HEK293T (cell line): Measurements from ENCODE around the gene FGF14.

Experiments used
- CTCF ChIA-PET: fragments of 350-600 bp; formaldehyde crosslinking; extraction: SDS; loops from one replicate; lab custom pipeline; 2021; ENCODE audit warnings: antibody characterized with exemption, inconsistent platforms; lab: Yijun Ruan, JAX
- POLR2A ChIA-PET: fragments of 350-600 bp; formaldehyde crosslinking; extraction: SDS; loops from one replicate; lab custom pipeline; 2020; ENCODE audit warnings: antibody characterized with exemption, inconsistent platforms; lab: Yijun Ruan, JAX
- DNase-seq: peaks from one replicate; pipeline ENCODE4 v3.0.0; 2012; ENCODE audit warnings: mixed read lengths; ENCODE audit errors: extremely low spot score
- ARNT ChIP-seq: fragments of 450-650 bp; IDR thresholded peaks from 2 replicates; pipeline ENCODE4 v1.6.1; 2017; ENCODE audit warnings: mild to moderate bottlenecking
- BHLHE40 ChIP-seq: fragments of 450-650 bp; IDR thresholded peaks from 2 replicates; pipeline ENCODE4 v1.6.1; 2016; ENCODE audit warnings: mild to moderate bottlenecking, moderate library complexity, borderline replicate concordance
- CTBP1 ChIP-seq: fragments of 450-650 bp; IDR thresholded peaks from 2 replicates; pipeline ENCODE4 v1.6.1; 2016; ENCODE audit warnings: borderline replicate concordance
- ELF4 ChIP-seq: fragments of 450-650 bp; IDR thresholded peaks from 2 replicates; pipeline ENCODE4 v1.6.1; 2017; ENCODE audit warnings: antibody characterized with exemption
- FOXA1 ChIP-seq: fragments of 450-650 bp; IDR thresholded peaks from 2 replicates; pipeline ENCODE4 v1.6.1; 2016; ENCODE audit warnings: mild to moderate bottlenecking
- FOXK2 ChIP-seq: fragments of 450-650 bp; IDR thresholded peaks from 2 replicates; pipeline ENCODE4 v1.6.1; 2016; ENCODE audit warnings: mild to moderate bottlenecking
- FOXM1 ChIP-seq: fragments of 450-650 bp; IDR thresholded peaks from 2 replicates; pipeline ENCODE4 v1.6.1; 2017; ENCODE audit warnings: mild to moderate bottlenecking, borderline replicate concordance
- HDGF ChIP-seq: fragments of 450-650 bp; IDR thresholded peaks from 2 replicates; pipeline ENCODE4 v1.6.1; 2017; ENCODE audit warnings: antibody characterized with exemption, borderline replicate concordance
- L3MBTL2 ChIP-seq: fragments of 450-650 bp; conservative IDR thresholded peaks from 2 replicates; pipeline ENCODE4 v1.6.1; 2016; ENCODE audit warnings: mild to moderate bottlenecking
- LEF1 ChIP-seq: fragments of 450-650 bp; IDR thresholded peaks from 2 replicates; pipeline ENCODE4 v1.6.1; 2017; ENCODE audit warnings: mild to moderate bottlenecking, borderline replicate concordance
- NFRKB ChIP-seq: fragments of 450-650 bp; IDR thresholded peaks from 2 replicates; pipeline ENCODE4 v1.6.1; 2016; ENCODE audit warnings: mild to moderate bottlenecking, moderate library complexity
- PKNOX1 ChIP-seq: fragments of 450-650 bp; IDR thresholded peaks from 2 replicates; pipeline ENCODE4 v1.6.1; 2016
- SP1 ChIP-seq: fragments of 450-650 bp; IDR thresholded peaks from 2 replicates; pipeline ENCODE4 v1.6.1; 2017
- SUZ12 ChIP-seq: fragments of 450-650 bp; IDR thresholded peaks from 2 replicates; pipeline ENCODE4 v1.6.1; 2016; ENCODE audit warnings: mild to moderate bottlenecking
- TARDBP ChIP-seq: fragments of 450-650 bp; IDR thresholded peaks from 2 replicates; pipeline ENCODE4 v1.6.1; 2016
- ZNF384 ChIP-seq: fragments of 450-650 bp; IDR thresholded peaks from 2 replicates; pipeline ENCODE4 v1.6.1; 2016

Gene FGF14

GRCh38 chr13:101730420-101731000 is 671.3 kb downstream of the FGF14 start:
- TF ChIP-seq TARDBP, result no peak
- TF ChIP-seq ZNF384, result no peak
- TF ChIP-seq SUZ12, result no peak
- TF ChIP-seq CTBP1, result no peak
- TF ChIP-seq L3MBTL2, result no peak
- no peak for TF ChIP-seq BHLHE40
- TF ChIP-seq NFRKB, result no peak
- TF ChIP-seq FOXK2, result no peak
- TF ChIP-seq LEF1, result no peak
- no peak for TF ChIP-seq ELF4
- no peak for TF ChIP-seq PKNOX1
- no peak for TF ChIP-seq SP1
- TF ChIP-seq FOXM1, result no peak
- no peak for TF ChIP-seq ARNT
- no peak for TF ChIP-seq HDGF
- no peak for TF ChIP-seq FOXA1
- ChIA-PET POLR2A (no interaction called here), CTCF (no interaction called here)
- DNase-seq, result no peak

GRCh38 chr13:101728615-101729014 is 673.2 kb downstream of the FGF14 start:
- TF ChIP-seq BHLHE40 (no peak), FOXK2 (no peak), LEF1 (no peak), HDGF (no peak), ELF4 (no peak), SP1 (no peak), ZNF384 (no peak), SUZ12 (no peak), FOXM1 (no peak), TARDBP (no peak), ARNT (no peak), FOXA1 (no peak)
- POLR2A ChIA-PET, result no interaction called here
- no peak for DNase-seq
- CTCF ChIA-PET, result no interaction called here

GRCh38 chr13:101728021-101728420 is 673.8 kb downstream of the FGF14 start:
- no peak for TF ChIP-seq SUZ12
- TF ChIP-seq BHLHE40, result no peak
- no peak for TF ChIP-seq LEF1
- TF ChIP-seq FOXA1, result no peak
- TF ChIP-seq TARDBP, result no peak
- no peak for TF ChIP-seq NFRKB
- TF ChIP-seq ZNF384, result no peak
- no peak for TF ChIP-seq L3MBTL2
- TF ChIP-seq PKNOX1, result no peak
- TF ChIP-seq ELF4, result no peak
- no peak for TF ChIP-seq HDGF
- TF ChIP-seq FOXK2, result no peak
- no peak for TF ChIP-seq FOXM1
- TF ChIP-seq CTBP1, result no peak
- no peak for TF ChIP-seq ARNT
- TF ChIP-seq SP1, result no peak
- ChIA-PET CTCF (no interaction called here), POLR2A (no interaction called here)
- no peak for DNase-seq

- no peak for TF ChIP-seq ZNF384
- no peak for TF ChIP-seq HDGF
- TF ChIP-seq PKNOX1, result no peak
- TF ChIP-seq BHLHE40, result no peak
- no peak for TF ChIP-seq SP1
- no peak for TF ChIP-seq CTBP1
- TF ChIP-seq FOXM1, result no peak
- no peak for TF ChIP-seq FOXA1
- no peak for TF ChIP-seq L3MBTL2
- TF ChIP-seq SUZ12, result no peak
- no peak for TF ChIP-seq ARNT
- no peak for TF ChIP-seq LEF1
- TF ChIP-seq ELF4, result no peak
- no peak for TF ChIP-seq NFRKB
- no peak for TF ChIP-seq FOXK2
- no peak for TF ChIP-seq TARDBP
- POLR2A ChIA-PET, result no interaction called here
- CTCF ChIA-PET, result interaction anchor here (0.6 kb wide), 1 partner anchor 512 kb away, joined by 4 read pairs; no protein-coding TSS in a partner anchor
These were observed 674.7 kb downstream of the FGF14 start for GRCh38 chr13:101727118-101727517.

GRCh38 chr13:101726681-101727080 is 675.2 kb downstream of the FGF14 start:
- no peak for TF ChIP-seq SUZ12
- no peak for TF ChIP-seq ZNF384
- TF ChIP-seq FOXA1, result no peak
- no peak for TF ChIP-seq NFRKB
- TF ChIP-seq ELF4, result no peak
- TF ChIP-seq CTBP1, result no peak
- TF ChIP-seq TARDBP, result no peak
- TF ChIP-seq L3MBTL2, result no peak
- no peak for TF ChIP-seq FOXK2
- CTCF ChIA-PET, result interaction anchor here (0.6 kb wide), 1 partner anchor 513 kb away, joined by 4 read pairs; no protein-coding TSS in a partner anchor

More at GRCh38 chr13:101727118-101727517, 674.7 kb downstream of the FGF14 start:
- no peak for DNase-seq

GRCh38 chr13:101718496-101718895 is 683.4 kb downstream of the FGF14 start:
- ChIA-PET POLR2A (no interaction called here), CTCF (no interaction called here)
- no peak for DNase-seq
- TF ChIP-seq ELF4 (no peak), ARNT (no peak), BHLHE40 (no peak), CTBP1 (no peak), SP1 (no peak), HDGF (no peak), FOXA1 (no peak)

More at GRCh38 chr13:101726681-101727080, 675.2 kb downstream of the FGF14 start:
- no peak for DNase-seq
- POLR2A ChIA-PET, result no interaction called here
